ENCODE data around the gene MSL1. TPM values are rescaled to one million over a fixed set of nuclear protein-coding genes. Genes with fewer than 3 reads are reported as not detected.

The MSL1 gene
- total and polyA plus RNA-seq, 2 of the 13 experiments (the other 11 are each of a cell fraction or from before 2014, with no cell fraction given): 63.8 to 88.5 TPM

- TF ChIP-seq NCOR1 (IDR thresholded peaks at IDR 0.05; ENCODE audit: borderline replicate concordance, low read length) (no peak; the same call in 1 of the 2 replicates), U2AF2 (IDR thresholded peaks at IDR 0.05; ENCODE audit: low read depth, low read length) (no peak), DMAP1 (CRISPR knock-in tag; IDR thresholded peaks at IDR 0.05) (no peak), FLYWCH1 (CRISPR knock-in tag; IDR thresholded peaks at IDR 0.05) (no peak), ZNF292 (CRISPR knock-in tag; IDR thresholded peaks at IDR 0.05; ENCODE audit: borderline replicate concordance, low read depth) (peak; percentile 58; the same call in 1 of the 2 replicates), AGO1 (IDR thresholded peaks at IDR 0.05; ENCODE audit: low read depth, low read length, poor library complexity, severe bottlenecking) (no peak), ZNF383 (CRISPR knock-in tag; IDR thresholded peaks at IDR 0.05; ENCODE audit: borderline replicate concordance) (no peak), ZFP36L2 (CRISPR knock-in tag; IDR thresholded peaks at IDR 0.05) (no peak), THAP8 (CRISPR knock-in tag; IDR thresholded peaks at IDR 0.05; ENCODE audit: borderline replicate concordance) (no peak), ZNF335 (CRISPR knock-in tag; IDR thresholded peaks at IDR 0.05) (peak; percentile 67; the same call in 1 of the 2 replicates), EEA1 (CRISPR knock-in tag; IDR thresholded peaks at IDR 0.05; ENCODE audit: borderline replicate concordance) (no peak), ZNF44 (CRISPR knock-in tag; IDR thresholded peaks at IDR 0.05) (no peak), ZNF275 (CRISPR knock-in tag; IDR thresholded peaks at IDR 0.05; ENCODE audit: borderline replicate concordance) (no peak), ZBTB1 (CRISPR knock-in tag; IDR thresholded peaks at IDR 0.05; ENCODE audit: borderline replicate concordance) (no peak), ZNF318 (CRISPR knock-in tag; IDR thresholded peaks at IDR 0.05) (no peak), ZNF749 (CRISPR knock-in tag; IDR thresholded peaks at IDR 0.05; ENCODE audit: borderline replicate concordance) (no peak), ELF4 (CRISPR knock-in tag; IDR thresholded peaks at IDR 0.05; ENCODE audit: borderline replicate concordance) (no peak), HOMEZ (CRISPR knock-in tag; IDR thresholded peaks at IDR 0.05; ENCODE audit: low read depth) (peak; percentile 57; the same call in 1 of the 2 replicates)
These were observed 51.5 kb downstream of the MSL1 start (continued) for GRCh38 chr17:40173091-40173777.
